Measurements from ENCODE around the gene GCAT.

The GCAT gene

DNA sequence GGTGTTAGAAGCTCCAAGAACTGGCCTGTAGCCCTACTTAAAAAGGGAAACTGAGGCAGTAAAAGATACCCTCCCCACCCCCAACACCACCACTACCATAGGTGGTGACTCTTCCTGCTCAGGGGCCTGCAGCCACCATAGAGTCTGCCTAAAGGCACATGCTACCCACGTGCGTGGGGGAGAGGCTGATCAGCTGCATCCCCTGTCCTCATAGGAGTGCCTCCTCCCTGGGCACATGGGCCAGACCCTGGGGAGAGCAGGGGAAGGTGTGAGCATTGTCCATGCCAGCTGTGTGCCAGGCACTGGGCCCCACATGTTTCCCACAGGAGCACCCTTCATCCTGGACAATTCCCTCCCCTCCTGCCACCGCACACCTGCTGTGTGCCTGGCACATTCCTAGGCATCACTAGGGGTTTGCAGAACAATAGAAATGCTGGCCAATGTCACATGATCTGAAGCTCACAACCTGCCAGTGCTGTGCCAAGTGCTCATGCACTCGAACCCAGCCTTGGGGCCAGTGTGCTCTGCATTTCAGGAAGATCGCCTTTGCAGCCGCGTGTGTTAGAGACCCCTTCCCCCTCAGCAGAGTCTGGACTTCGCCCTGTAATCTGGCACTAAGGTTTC lies 41.7 kb upstream of the GCAT start:
- TF ChIP-seq ISL1 (CRISPR knock-in tag; IDR thresholded peaks at IDR 0.05) (no peak), ZNF565 (CRISPR knock-in tag; conservative IDR thresholded peaks at IDR 0.05; ENCODE audit: low read depth) (no peak), CSDC2 (CRISPR knock-in tag; IDR thresholded peaks at IDR 0.05) (no peak), GLIS3 (CRISPR knock-in tag; IDR thresholded peaks at IDR 0.05) (no peak)
- no peak for ATAC-seq

DNA sequence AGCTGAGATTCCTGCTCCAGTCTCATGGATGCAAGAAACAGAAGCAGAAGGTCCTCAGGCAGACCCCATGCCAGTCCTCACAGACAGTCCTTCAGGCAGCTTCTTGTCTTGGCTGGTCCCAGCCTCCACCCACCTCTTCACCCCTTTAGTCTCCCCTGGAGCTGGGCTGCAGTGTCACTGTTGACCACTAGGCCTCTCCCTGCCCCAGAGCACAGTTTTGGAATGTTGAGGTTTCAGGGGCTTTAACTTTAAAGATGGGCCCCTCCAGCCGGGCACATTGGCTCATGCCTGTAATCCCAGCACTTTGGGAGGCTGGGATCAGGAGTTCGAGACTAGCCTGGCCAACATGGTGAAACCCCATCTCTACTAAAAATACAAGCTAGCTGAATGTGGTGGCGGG lies 39.5 kb upstream of the GCAT start:
- ATAC-seq: peak; percentile 58
- TF ChIP-seq SNAI2 (CRISPR knock-in tag; IDR thresholded peaks at IDR 0.05) (no peak), CSDC2 (CRISPR knock-in tag; IDR thresholded peaks at IDR 0.05) (no peak), ZNF70 (CRISPR knock-in tag; IDR thresholded peaks at IDR 0.05) (no peak), OSR1 (CRISPR knock-in tag; IDR thresholded peaks at IDR 0.05) (no peak), ARNTL (CRISPR knock-in tag; IDR thresholded peaks at IDR 0.05; ENCODE audit: borderline replicate concordance, low read depth) (no peak), BACH2 (CRISPR knock-in tag; IDR thresholded peaks at IDR 0.05; ENCODE audit: borderline replicate concordance) (no peak), ZC3H10 (CRISPR knock-in tag; IDR thresholded peaks at IDR 0.05) (no peak), ESRRG (CRISPR knock-in tag; IDR thresholded peaks at IDR 0.05) (no peak), PPARA (CRISPR knock-in tag; IDR thresholded peaks at IDR 0.05; ENCODE audit: borderline replicate concordance) (no peak), ZFP3 (CRISPR knock-in tag; IDR thresholded peaks at IDR 0.05) (no peak)
- TF ChIP-seq, protein P1, sequence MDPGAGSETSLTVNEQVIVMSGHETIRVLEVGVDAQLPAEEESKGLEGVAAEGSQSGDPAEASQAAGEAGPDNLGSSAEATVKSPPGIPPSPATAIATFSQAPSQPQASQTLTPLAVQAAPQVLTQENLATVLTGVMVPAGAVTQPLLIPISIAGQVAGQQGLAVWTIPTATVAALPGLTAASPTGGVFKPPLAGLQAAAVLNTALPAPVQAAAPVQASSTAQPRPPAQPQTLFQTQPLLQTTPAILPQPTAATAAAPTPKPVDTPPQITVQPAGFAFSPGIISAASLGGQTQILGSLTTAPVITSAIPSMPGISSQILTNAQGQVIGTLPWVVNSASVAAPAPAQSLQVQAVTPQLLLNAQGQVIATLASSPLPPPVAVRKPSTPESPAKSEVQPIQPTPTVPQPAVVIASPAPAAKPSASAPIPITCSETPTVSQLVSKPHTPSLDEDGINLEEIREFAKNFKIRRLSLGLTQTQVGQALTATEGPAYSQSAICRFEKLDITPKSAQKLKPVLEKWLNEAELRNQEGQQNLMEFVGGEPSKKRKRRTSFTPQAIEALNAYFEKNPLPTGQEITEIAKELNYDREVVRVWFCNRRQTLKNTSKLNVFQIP (CRISPR knock-in tag; IDR thresholded peaks at IDR 0.05; ENCODE audit: borderline replicate concordance, low read depth): no peak
- TF ChIP-seq, protein P2, sequence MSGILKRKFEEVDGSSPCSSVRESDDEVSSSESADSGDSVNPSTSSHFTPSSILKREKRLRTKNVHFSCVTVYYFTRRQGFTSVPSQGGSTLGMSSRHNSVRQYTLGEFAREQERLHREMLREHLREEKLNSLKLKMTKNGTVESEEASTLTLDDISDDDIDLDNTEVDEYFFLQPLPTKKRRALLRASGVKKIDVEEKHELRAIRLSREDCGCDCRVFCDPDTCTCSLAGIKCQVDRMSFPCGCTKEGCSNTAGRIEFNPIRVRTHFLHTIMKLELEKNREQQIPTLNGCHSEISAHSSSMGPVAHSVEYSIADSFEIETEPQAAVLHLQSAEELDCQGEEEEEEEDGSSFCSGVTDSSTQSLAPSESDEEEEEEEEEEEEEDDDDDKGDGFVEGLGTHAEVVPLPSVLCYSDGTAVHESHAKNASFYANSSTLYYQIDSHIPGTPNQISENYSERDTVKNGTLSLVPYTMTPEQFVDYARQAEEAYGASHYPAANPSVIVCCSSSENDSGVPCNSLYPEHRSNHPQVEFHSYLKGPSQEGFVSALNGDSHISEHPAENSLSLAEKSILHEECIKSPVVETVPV (CRISPR knock-in tag; IDR thresholded peaks at IDR 0.05): no peak
- TF ChIP-seq, protein P3, sequence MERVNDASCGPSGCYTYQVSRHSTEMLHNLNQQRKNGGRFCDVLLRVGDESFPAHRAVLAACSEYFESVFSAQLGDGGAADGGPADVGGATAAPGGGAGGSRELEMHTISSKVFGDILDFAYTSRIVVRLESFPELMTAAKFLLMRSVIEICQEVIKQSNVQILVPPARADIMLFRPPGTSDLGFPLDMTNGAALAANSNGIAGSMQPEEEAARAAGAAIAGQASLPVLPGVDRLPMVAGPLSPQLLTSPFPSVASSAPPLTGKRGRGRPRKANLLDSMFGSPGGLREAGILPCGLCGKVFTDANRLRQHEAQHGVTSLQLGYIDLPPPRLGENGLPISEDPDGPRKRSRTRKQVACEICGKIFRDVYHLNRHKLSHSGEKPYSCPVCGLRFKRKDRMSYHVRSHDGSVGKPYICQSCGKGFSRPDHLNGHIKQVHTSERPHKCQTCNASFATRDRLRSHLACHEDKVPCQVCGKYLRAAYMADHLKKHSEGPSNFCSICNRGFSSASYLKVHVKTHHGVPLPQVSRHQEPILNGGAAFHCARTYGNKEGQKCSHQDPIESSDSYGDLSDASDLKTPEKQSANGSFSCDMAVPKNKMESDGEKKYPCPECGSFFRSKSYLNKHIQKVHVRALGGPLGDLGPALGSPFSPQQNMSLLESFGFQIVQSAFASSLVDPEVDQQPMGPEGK (CRISPR knock-in tag; IDR thresholded peaks at IDR 0.05; ENCODE audit: borderline replicate concordance): no peak

DNA sequence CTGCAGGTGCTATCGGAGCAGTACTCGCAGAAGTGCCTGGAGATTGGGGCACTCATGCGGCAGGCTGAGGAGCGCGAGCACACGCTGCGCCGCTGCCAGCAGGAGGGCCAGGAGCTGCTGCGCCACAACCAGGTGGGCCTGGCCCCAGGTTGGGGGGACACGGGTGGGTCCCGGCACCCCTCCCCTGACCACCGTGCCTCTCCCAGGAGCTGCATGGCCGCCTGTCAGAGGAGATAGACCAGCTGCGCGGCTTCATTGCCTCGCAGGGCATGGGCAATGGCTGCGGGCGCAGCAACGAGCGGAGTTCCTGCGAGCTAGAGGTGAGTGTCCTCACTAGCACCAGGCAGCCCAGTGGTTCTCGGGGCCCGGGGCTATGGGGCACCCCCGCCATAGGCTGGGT lies 38.7 kb upstream of the GCAT start:
- TF ChIP-seq, protein P1 (CRISPR knock-in tag; IDR thresholded peaks at IDR 0.05; ENCODE audit: borderline replicate concordance, low read depth): no peak
- TF ChIP-seq, protein P4, sequence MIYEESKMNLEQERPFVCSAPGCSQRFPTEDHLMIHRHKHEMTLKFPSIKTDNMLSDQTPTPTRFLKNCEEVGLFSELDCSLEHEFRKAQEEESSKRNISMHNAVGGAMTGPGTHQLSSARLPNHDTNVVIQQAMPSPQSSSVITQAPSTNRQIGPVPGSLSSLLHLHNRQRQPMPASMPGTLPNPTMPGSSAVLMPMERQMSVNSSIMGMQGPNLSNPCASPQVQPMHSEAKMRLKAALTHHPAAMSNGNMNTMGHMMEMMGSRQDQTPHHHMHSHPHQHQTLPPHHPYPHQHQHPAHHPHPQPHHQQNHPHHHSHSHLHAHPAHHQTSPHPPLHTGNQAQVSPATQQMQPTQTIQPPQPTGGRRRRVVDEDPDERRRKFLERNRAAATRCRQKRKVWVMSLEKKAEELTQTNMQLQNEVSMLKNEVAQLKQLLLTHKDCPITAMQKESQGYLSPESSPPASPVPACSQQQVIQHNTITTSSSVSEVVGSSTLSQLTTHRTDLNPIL (CRISPR knock-in tag; IDR thresholded peaks at IDR 0.05; ENCODE audit: low read depth): no peak
- TF ChIP-seq TCF4 (CRISPR knock-in tag; IDR thresholded peaks at IDR 0.05; ENCODE audit: borderline replicate concordance): no peak
- TF ChIP-seq OSR1 (CRISPR knock-in tag; IDR thresholded peaks at IDR 0.05): no peak
- no peak for TF ChIP-seq SNAI2 (CRISPR knock-in tag; IDR thresholded peaks at IDR 0.05)
- no peak for TF ChIP-seq ARNTL (CRISPR knock-in tag; IDR thresholded peaks at IDR 0.05; ENCODE audit: borderline replicate concordance, low read depth)
- TF ChIP-seq ZNF565 (CRISPR knock-in tag; conservative IDR thresholded peaks at IDR 0.05; ENCODE audit: low read depth): no peak
- no peak for TF ChIP-seq TOX (CRISPR knock-in tag; IDR thresholded peaks at IDR 0.05; ENCODE audit: borderline replicate concordance)
- no peak for TF ChIP-seq PPARA (CRISPR knock-in tag; IDR thresholded peaks at IDR 0.05; ENCODE audit: borderline replicate concordance)
- TF ChIP-seq, protein P5, sequence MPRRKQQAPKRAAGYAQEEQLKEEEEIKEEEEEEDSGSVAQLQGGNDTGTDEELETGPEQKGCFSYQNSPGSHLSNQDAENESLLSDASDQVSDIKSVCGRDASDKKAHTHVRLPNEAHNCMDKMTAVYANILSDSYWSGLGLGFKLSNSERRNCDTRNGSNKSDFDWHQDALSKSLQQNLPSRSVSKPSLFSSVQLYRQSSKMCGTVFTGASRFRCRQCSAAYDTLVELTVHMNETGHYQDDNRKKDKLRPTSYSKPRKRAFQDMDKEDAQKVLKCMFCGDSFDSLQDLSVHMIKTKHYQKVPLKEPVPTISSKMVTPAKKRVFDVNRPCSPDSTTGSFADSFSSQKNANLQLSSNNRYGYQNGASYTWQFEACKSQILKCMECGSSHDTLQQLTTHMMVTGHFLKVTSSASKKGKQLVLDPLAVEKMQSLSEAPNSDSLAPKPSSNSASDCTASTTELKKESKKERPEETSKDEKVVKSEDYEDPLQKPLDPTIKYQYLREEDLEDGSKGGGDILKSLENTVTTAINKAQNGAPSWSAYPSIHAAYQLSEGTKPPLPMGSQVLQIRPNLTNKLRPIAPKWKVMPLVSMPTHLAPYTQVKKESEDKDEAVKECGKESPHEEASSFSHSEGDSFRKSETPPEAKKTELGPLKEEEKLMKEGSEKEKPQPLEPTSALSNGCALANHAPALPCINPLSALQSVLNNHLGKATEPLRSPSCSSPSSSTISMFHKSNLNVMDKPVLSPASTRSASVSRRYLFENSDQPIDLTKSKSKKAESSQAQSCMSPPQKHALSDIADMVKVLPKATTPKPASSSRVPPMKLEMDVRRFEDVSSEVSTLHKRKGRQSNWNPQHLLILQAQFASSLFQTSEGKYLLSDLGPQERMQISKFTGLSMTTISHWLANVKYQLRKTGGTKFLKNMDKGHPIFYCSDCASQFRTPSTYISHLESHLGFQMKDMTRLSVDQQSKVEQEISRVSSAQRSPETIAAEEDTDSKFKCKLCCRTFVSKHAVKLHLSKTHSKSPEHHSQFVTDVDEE (CRISPR knock-in tag; IDR thresholded peaks at IDR 0.05): no peak
- no peak for TF ChIP-seq BACH2 (CRISPR knock-in tag; IDR thresholded peaks at IDR 0.05; ENCODE audit: borderline replicate concordance)
- TF ChIP-seq ESRRG (CRISPR knock-in tag; IDR thresholded peaks at IDR 0.05): no peak
- TF ChIP-seq, protein P2 (CRISPR knock-in tag; IDR thresholded peaks at IDR 0.05): no peak
- TF ChIP-seq, protein P3 (CRISPR knock-in tag; IDR thresholded peaks at IDR 0.05; ENCODE audit: borderline replicate concordance): no peak
- TF ChIP-seq ZNF8 (CRISPR knock-in tag; IDR thresholded peaks at IDR 0.05): no peak
- TF ChIP-seq ZC3H10 (CRISPR knock-in tag; IDR thresholded peaks at IDR 0.05): no peak
- no peak for TF ChIP-seq GLIS3 (CRISPR knock-in tag; IDR thresholded peaks at IDR 0.05)
- no peak for ATAC-seq

All from SK-N-SH treated with all-trans-retinoic acid at 6 μM for 48 hours (cell line).